Stimulated activated CD8-positive, alpha-beta memory T cell treated with anti-CD3 and anti-CD28 coated beads, Interleukin-12 subunit alpha, Interleukin-12 subunit beta, amount 100 ng/mL, for 1 hour (primary cell): ENCODE data around the gene CISH.

ENCODE experiments used
- DNase-seq: peaks from one replicate; pipeline ENCODE4 v3.0.0-alpha.2; 2020; ENCODE audit warnings: low read depth

The CISH gene

DNA sequence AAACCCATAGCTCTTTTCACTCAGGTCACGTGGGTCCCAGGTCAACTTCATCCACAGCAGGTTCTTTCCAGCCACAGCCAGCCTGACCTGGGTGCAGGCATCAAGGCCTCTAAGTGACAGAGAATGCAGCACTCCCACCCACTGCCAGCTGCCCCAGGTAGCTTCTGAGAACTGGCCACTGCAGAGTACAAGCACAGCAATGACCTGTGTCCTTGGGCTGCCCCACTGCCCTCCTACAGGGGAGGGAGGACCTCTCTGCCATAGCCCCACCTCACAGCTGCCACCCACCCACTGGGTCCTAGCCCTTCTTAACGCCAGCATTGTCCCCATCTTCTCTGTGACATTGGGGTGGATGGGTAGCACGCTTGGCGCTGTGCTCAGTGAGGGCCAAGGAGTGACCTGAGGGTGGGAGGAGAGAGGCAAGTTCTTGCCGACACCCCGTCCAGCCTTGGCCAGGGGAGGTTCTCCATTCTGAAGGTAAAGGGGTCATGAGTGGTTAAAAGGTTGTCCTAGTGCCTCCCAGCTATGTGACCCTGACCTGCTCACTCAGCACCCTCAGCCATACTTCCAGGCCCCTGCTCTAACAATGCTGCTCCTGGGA, 12.4 kb downstream of the CISH start:
- DNase-seq: no peak

DNA sequence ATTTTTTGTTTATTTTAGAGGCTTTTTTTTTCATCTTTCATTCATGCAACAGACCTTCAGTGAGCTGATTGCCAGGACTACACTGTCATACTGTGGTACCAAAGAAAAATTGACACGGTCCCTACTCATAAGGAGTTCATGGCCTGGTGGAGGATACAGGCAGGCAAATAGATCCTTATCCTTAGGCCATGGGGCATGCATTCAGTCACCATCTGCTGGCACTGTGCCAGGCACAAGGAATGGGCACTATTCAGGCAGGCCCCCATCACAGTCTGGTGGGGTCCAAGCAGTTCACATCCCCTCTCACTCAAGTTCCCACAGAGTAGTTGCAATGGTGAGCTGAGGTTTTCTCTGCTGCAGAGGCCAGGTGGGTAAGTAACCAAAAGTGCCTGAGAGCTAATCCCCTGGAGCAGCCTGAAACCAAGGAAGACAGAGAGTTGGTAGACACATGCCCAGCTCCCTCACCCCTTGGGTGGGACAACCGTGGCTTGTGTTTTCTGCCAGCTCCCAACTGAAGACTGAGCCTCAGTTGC, 17.3 kb downstream of the CISH start:
- DNase-seq: no peak

DNA sequence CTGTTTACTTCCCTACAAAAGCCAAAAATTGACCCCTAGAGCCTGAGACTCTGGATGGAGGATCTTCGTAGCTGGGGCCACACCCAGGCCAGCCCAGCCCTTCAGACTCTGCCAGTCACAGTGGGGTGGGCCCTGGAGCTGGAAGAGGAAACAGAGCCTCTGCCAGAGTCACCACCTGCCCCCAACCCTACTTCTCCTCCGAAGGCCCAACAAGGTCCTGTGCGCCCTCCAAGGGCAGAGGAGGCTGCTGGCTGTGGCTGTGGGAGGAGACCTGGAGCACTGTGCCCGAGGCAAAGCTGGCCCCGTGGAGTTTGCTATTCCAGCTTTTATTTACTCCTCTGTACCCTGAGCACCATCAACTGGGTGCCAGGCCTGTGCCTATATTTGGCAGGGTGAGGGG, 19.0 kb downstream of the CISH start:
- DNase-seq: no peak

DNA sequence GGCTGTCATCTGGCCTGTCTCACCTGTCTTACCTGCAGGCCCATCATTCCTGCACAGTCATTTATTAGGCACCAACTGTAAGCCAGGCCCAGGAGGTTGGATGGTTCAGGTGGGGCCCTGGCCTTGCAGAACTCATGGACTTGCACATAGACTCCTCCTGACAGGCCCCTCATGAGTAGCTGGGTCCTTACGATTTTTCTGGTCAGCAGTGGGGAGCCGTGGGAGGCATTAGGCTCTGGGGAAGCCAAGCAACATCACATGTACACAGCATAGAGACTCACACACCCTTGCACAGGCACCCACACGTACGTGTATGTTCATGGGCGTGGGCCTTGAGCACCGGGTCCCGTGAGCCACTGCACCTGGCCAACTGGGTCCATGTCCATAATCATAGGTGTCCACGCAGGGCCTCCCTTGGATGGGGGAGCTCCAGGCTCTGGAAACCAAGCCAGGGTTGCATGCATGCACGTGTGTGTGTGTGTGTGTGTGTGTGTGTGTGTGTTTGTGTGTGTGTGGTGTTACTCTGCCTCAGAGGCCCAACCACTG, 20.3 kb downstream of the CISH start:
- DNase-seq: no peak

DNA sequence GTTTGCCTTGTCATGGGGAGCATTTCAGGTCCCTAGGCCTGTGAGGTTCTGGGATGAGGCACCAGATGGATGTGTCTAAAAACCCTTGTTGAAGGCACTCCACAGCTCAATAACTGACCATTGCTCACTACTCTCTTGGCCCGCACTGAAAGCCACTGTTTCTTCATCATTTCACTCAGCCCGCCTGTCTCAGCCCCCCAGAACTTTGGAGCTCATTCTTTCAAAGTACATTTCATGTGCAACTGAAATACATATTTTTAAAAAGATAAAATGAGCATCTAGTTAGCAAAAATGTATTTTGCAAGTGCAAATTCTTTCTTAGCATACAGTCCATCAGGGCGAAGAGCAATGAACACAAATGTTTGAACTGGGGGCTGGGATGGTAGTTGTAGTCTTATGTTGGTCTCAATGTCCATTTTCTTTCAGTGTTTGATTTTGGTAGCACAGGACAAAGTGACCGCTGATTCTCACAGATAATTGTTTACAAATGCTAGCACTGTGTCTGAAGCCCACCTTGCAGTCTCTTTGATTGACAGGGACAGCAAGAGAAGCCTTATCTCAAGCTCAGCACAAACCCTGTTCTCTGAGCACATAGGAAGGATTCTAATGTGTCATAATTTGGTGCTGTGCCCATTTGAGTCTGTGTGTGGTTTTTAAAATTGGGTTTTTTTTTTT, 22.7 kb downstream of the CISH start:
- no peak for DNase-seq

DNA sequence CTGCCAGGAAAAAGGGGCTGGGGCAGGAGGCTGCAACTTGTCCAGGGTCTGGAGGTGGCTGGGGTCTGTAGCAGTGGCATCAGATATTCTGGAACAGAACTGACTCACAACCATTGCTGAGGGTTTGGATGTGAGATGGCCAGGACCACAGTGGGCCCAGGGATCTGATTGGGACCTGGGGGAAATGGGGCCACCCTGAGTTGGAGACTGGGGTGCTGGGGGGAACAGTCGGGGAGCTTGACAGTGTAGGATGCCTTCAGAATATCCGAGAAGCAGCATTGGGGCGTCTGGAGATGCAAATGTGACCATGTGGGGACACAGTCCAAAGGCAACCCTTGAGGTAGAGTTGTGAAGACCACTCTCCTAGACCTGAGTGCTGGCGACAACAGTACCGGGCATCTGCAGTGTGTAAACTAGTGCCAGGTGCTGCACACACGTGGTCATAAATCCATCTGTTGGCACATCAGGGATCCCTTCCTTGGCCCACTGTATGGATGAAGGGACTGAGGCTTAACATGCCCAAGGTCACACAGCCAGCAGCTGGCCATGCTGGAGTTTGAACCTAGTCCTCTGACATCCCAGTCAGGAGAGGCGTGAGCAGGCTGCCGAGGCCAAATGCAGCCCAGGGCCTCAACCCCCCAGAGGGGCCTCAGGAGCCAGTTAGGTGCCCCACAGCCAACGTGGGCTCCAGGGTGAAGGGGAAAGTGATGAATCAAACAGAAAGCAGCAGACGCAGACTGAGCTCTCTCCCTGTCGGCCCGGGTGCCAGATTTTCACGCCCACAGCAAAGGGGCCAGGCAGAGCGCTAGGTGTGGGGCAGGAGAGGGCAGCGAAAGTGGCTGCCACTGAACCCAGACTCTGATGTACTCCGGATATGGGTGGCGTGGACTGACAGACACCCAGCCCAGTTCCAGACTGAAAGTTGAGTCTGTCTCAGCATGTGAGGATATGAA, 23.5 kb downstream of the CISH start:
- no peak for DNase-seq

DNA sequence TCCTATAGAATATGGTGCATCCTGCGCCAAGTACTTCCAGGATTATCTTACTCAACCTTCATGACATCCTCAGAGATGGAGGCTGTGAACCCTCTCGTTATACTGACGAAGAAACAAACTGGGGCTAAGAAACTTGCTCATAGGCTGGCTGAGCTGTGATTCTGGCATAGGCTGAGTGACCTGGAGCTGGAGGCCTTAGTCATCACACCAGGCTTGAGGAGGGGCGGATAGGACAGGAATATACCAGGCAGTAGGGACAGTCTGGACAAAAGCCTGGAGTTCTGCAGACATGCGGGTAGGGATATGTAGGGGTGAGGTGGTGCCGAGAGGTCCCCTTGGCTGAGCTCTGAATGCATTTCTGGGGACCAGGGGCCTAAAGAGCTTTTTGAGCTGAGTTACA, 24.2 kb downstream of the CISH start:
- no peak for DNase-seq

DNA sequence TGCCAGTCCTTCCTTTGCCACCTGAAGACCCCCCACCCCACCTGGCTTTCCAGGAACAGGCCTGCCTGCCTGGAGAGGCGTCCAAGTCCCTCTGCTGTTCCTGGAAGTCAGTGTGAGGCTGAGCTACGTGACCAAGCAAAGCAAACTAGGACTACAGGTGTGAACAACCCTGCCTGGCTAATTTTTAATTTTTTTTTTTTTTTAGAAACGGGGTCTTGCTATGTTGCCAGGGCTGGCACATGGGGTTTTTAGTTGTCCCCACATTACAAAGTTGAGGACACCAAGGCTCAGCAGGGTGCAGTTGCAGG, 24.9 kb downstream of the CISH start:
- DNase-seq: no peak

DNA sequence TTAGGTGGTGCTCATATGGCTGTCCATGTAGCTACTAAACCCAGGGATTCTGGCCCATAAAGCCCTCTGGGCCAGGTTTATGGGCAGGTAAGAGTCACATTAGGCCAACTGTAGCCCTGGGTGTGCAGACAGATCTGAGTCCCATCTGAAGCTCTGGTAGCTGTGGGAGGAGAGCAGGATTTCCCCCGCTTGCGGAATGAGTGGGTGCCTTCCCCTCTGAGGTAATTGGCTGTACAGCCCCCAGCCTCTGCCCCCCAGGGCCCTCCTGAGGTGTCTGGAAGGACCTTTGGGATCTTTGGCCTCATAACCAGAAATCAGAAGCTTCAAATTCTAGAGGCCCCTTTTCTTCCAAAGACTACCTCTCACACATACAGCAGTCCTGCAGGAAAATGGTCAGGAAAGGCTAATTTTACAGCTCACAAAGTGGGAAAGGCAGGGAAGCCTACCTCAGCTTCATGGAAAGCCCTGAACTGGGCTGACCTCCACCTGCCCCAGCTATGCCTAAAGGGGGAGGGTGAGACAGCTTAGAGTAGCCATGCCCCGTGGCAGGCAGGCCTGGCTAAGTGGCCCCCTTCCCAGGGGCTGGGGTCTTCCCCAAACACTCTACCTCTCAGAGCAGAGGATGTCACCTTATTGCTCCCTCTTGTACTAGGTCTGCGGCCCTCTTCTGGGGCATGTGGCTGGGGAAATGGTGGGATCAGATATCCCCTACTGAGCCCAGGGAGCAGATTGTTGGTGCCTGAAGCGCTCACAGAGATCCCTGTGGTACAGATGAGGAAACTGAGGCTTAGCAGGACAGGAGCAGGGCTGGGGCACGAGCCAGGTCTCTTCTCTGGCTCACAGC, 25.4 kb downstream of the CISH start:
- no peak for DNase-seq

DNA sequence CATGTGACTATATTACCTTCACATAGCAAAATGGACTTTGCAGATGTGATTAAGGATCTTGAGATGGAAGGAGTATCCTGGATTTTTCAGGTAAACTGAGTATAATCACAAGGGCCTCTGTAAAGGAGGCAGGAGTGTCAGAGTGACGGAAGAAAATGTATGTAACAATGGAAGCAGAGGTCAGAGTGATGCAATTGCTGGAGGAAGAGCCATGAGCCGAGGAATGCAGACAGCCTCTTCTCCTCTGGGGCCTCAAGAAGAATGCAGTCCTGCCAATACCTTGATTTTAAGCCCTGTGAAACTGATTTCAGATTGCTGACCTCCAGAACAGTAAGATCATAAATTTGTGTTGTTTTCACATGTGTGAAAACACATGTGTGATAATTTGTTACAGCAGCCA, 27.2 kb downstream of the CISH start:
- no peak for DNase-seq

DNA sequence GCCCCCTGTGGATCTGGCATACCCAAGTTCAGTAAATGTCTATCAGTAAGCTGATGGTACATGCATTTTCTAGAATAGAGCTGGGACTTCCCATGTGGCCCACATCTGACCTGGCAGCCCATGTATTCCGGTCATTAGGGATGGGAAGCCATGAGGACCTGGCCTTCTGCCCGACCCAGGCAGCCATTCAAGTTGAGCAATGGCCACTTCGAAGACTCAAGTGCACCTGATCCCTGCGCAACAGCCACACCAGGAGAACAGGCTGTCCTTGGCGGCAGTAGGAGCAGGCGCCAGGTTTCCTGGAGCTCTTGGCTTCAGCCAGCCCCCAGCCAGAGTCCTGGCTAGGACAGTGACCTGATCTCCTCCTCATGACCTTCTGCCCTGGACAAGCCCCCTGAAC, 27.7 kb downstream of the CISH start:
- no peak for DNase-seq

DNA sequence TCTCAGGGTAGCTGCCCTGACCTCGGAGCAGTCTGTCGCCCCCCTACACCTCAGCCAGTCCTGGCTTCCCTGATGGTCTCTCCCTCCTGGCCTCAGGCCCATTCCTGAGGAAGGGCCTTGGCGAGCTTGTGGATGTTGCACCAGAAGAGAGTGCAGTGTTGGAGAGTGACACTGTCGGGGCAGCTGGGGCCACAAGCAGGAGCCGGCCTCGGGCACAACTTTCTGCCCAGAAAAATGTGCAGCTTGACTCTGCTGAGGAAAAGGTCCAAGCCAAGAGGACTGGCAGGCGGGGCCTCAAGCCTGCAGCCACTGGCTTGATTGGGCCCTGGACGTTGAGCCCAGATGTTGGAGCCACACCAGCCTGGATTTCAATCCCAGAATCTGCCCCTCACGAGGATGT, 29.5 kb downstream of the CISH start:
- no peak for DNase-seq

DNA sequence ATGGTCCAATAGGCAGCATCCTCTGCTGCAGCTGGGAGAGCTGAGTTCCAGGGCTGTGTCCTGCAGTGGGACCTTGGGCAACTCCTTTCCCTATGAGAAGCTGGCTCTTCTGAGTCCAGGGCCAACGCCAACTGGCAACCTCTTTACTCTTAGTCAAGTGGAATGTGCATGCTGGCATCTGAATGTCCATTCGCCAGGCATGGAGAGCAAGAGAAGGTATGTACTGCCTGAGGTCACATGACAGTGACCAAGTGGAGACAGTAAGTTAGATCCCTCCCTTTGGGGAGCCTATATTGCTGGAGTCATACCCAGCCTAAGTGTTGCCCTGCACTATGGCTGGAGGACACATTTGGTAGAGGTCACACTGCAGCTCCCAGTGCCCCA, 30.1 kb downstream of the CISH start:
- DNase-seq: no peak

DNA sequence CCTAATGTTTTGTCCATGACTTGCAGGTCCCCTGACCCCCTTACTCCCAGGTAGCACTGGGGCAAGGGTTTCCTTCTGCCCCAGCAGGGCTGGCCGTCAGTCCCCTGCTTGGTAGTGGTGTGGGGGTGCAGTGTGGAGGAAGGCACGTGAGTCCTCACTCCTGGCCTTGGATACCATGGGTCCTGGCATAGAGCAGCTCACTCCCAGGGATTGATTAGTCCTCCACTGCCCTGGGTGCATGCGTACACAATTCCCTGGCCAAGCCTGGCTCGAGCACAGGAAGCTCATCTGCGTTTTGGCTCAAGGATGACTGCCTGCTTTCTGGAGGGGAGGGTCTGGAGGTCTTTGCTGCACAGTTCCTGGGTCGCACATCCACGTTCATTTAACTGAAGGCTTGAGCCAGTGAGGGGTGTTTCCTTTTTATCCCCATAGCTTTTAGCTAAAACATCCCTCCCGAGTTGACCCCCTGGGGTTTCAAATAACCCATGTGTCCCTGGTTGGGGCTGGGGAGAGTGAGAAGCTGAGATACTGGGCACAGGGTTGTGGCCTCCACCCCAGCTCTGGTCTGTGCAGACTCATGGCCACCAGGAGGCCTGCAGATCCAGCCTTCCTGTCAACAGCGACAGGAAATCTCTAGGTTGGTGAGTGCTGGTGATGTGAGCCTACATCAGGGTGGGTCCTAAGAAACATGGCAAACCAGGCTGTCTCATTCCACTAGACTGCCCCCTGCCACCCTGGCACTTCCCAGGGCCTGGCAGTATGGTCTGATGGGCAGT, 30.7 kb downstream of the CISH start:
- DNase-seq: no peak

DNA sequence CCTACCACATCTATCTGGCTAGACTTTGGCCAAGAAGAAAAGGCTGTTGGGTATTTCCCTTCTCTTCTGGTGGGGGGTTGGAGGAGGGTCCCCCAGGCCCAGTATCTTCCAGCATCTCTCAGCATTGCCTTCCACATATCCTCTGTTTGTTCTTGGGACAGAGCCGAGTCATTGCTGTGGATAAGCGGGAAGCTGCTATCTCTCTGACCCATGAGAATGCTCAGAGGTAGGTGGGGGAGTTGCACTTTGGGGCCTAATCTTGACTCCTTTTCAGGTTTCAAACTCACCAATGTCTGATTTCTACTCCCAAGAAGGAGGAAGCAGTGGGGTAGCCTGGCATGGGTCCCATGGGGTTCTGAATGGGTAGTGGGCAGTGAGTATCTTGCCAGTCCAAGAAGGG, 34.2 kb downstream of the CISH start:
- no peak for DNase-seq

DNA sequence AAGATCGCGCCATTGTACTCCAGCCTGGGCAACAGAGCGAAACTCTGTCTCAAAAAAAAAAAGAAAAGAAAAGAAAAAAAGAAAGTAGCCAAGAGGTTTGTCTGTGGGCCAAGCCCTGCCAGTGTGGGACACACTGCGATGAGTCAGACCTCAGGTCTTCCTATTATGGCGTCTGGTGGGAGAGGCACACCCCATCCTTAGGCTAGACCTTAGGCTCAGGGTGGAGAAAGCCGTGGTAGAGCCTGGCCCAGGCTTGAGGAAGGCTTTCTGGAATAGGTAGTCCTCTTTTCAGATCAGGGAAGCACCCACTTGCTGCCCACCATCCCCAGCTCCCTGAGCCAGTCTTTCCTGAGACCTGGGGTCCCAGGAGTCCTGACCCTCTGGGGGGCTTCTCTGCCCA, 36.2 kb downstream of the CISH start:
- no peak for DNase-seq

DNA sequence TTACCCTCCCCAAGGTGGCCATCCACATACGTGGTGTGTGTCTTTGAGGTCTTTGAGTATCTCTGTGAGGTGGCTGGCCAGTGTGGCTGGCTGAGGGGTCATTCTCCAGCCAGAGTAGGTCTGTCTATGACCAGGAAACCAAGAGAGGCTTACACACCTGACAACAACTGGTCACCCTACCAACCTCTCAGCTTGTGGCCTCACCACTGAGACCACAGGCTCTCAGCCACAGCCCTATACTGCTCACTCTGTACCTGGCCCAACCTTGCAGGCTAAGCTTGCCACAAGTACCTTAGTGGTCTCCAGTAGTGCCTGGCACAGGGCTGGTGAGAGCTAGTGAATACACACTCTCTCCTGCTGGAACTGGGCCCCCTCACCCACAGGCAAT, 37.1 kb downstream of the CISH start:
- DNase-seq: no peak

DNA sequence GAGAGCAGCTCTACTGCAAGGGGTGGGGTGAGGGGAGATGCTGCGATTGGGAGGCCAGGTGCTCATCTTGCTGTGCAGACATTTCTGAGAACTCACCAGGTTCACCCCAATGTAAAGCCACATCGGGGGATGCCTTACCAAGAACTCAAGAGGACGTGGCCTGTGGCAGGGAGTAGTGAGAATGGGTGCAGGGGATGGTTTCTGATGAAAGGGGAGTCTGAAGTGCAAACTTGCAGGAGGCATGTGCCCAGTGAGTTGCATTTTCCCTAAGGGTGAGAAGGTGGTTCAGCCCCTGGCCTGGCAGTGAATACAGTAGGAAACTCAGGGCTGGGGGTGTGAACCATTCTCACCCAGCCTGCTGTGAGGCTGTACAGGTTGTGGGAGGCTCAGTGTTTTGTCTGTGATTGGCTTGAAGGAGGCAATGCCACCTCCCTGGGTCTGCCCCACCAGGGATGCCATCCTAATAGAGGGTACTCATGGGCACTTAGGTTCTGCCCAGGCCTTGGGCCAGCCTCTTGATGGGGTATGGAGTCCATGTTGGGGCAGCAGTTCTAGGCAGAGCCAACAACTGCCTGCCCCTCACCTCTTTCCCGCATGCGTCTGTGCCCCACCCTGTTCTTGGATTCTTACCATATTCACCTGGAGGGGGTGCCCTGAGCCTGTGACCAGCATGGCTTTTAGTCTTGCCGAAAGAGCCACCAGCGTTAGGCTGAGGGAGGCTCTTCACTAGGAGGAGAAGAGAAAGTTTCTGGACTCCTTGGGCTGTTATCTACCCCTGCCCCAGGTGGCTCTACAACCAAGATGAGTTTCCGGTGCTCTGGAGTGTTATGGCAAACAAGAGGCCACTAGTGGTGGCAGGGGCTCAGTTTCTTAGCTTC, 37.8 kb downstream of the CISH start:
- DNase-seq: no peak

DNA sequence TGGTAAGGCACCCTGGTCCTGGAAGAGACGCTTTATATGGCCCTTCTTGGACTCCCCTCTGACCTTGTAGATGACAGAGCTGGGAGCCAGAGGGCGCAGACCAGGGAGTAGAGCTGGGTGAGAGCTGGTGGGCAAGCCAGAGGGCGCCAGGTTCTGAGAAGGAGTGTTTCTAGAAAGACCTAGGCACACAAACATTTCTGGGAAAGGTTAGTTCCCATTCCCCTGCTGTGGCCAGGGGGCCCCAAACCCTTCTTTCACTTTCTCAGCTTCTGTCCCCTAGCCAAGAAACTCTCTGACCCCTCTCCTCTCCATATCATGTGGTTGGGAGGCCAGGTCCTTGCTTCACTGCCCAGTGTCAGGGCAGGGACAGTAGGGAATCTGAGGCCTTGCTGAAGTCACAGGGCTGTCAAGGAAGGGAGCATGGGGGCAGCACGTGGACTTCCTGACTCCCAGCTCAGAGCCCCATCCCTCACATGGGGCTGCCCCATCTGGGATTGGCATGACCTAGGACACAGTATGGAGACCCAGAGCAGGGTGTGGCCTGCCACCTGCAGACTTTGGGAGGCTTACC, 38.7 kb downstream of the CISH start:
- no peak for DNase-seq

DNA sequence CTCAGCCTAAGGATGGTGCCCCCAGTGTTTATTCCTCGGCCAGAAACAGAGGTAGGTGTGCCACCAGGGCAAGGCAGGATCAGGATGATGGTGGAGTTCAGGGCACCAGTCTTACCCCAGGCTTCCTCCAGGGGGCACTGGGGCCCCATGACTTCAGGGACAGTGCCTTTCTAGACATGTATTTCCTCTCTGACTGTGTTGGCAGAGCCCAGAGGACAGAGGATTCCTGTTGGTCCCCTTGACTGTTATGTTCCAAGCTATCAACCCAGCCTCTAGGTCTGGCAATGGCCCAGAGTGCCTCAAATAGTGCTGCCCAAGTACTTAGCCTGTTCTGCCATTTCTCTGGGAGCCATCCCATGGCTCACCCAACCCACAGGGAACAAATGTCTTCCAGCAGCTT, 39.4 kb downstream of the CISH start:
- peak; percentile 70 for DNase-seq
